GM19035 (cell line): Measurements from ENCODE around the gene STX11.

Experiments
- ATAC-seq: cut with Tn5 transposase; IDR thresholded peaks from one replicate; pipeline ENCODE4 v1.9.1; 2021; ENCODE audit not compliant: unreplicated experiment

Gene STX11

DNA sequence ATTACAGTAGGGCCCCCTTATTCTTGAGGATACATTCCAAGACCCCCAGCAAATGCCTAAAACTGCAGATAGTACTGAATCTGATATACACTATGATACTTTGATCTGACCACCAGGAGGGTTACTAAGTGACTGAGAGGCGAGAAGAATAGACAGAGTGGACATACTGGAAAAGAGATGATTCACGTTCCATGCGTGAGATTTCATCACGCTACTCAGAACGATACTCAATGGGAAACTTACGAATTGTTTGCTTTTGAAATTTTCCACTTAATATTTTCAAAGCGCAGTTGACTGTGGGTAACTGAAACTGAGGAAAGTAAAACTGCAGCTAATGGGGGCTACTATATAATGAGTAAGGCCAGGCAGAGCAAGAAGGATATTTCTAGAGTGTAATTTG, 60.8 kb downstream of the STX11 start:
- ATAC-seq, result no peak

DNA sequence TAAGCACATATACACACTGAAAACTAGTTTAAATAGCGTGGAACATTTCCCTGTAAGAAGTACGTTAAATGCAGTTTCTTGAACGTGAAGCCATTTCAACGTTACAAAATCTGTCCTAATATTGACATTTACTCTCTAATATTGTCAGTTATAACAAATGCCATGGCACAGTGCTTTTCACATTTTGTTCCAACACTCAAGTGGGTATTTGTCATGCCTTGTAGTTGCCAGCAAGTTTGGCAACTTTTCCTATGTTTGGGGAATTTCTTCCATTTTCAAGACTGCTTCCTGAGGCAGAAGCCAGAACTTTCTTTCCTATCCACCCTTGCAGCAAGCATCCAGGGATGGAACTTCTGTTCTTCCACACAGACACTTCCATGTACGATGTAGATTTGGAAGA, 63.0 kb downstream of the STX11 start:
- ATAC-seq, result no peak

DNA sequence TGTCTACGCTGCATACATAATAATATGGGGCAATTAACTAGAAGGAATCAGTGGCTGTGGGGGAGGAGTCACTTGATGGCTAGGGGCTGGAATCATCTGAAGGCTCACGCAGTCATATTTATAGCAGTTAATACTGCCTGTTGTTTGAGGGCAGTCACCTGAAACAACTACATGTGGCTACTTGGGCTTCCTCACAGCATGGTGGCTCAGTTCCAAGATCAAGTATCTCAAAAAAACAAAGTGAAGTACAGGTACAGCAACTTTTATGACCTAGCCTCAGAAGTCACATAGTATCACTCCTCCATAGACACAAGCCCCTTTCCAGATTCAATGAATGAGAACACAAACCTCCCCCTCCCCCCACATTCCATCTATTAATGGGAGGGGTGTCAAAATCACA, 63.7 kb downstream of the STX11 start:
- ATAC-seq, result no peak

DNA sequence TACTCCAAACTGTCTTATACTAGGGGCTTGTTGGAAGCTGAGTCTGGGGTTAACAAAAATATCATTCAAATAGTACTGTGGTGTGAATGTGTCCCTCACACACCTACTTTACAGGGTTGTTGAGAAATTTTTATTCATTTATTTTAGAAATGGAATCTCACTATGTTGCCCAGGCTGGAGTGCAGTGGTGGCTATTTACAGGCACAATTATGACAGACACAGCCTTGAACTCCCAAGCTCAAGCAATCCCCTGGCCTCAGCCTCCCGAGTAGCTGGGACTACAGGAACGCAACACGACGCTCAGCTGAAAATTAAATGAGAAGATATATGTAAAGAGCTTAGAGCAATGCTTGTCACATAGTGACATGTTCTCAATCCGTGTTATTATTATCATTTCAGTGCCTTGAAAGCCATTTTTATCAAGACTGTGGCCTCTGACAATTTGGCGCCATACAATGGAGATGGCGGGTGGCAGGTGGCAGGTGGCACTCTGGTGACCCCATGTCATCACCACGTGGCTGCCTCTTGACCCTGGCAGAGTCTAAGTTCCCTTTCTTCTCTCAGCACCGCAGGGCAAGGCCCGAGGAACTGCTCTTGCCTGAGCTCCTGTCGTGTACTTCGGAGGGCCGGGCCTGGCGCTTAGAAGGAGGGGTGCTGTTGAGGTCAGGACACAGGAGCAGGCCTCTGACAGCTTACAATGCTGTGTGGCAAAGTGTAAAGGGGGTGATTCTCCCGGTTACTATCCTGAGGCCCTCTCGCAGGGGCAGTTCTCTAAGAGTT, 64.5 kb downstream of the STX11 start:
- ATAC-seq, result no peak

DNA sequence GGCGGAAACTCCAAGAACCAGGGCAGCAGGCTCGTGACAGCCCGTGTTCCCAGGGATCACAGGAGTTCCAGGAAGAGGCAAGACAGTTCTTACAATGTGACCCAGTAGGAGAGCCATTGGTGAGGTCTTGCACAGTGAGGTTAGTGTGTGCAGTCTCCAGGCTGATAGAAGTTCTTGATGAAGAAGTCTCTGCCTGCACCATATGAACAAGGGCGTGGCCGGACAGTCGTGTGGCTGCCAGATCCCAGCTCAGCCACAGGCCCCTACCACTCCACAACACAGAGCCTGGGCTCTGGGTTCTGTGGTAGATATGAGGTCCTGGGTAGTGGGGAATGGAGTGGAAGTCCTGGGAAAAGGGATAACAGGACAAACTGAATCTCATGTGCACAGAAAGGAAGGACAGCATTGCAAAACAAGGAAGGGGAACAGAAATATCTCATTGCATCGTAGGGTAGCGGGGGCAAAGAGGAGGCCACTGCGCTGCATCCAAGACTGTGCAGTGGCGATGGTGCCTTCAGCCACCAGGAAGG, 65.2 kb downstream of the STX11 start:
- no peak for ATAC-seq

DNA sequence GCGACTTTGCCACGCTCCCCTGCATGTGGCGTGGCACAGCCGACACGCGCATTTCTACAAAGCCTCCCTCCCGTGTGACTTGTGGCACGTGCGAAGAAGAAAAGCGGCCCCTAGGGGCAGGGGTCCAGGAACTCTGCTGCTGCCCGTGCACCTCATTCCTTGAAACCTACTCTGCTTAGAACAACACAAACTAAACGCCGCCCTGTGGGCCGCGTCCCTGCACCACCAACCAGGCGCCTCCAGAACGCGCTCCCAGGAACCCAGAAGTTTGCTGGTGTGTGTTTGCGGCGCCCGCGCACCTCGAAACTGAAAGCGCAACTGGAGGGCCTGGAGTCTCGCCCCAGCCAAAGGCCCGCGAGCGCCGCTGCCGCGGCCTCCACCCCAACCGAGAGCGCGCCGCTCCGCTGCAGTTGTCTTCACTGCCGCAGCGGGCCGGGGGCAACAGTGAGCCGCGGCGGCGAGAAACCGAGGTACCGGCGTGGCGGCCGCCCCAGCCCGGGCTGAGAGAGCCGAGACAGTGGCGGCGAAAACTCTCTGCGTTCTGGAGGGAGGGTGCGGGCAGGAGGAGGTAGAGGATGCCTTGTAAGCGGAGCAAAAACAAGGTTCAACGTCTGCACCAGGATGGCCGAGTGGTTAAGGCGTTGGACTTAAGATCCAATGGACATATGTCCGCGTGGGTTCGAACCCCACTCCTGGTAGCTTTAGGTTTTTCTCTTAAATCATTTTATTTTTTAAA, 65.8 kb downstream of the STX11 start:
- peak; percentile 90 for ATAC-seq

DNA sequence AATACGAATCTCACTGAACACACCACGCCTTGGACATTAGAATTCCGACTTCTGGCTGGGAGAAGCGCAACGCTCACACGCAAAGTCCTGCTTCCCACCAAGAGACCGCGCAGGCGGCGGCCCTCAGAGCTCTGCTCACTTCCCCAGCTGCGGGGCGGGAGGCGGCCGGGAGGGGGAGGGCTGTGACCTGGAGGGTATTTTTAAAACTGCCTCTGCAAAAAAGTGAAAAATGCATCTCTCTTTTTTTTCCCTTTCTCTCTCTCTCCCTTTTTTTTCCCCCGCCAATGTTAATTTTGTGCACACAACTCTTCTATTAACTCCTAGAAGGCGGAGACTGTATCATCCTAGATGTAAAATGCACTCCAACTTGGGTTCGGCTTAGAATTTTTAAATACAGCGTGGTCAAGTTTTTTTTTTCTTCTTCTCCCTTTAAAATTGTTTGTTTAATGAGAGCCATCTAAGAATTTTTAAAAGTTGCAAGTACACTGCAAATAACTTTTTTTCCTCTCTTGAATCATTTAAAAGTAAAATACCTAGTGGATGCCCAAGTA, 66.4 kb downstream of the STX11 start:
- ATAC-seq, result peak; percentile 49

DNA sequence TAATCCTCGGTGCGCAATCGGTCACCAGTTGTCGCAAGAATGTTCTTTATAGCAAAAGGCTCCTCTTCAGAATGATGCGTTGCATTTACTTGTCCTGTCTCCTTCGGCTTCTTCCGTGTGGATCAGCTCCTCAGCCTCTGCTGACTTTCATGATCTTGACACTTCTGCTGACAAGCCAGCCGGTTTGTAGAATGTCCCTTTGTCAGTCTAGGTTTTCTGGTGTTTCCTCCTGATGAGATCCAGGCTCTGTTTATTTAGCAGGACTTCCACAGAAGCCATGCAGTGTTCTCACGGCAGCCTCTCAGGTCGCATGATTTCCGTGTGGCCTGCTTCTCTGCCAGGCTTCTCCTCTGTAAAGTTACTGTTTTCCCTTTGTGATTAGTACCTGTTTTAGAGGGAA, 66.9 kb downstream of the STX11 start:
- no peak for ATAC-seq

DNA sequence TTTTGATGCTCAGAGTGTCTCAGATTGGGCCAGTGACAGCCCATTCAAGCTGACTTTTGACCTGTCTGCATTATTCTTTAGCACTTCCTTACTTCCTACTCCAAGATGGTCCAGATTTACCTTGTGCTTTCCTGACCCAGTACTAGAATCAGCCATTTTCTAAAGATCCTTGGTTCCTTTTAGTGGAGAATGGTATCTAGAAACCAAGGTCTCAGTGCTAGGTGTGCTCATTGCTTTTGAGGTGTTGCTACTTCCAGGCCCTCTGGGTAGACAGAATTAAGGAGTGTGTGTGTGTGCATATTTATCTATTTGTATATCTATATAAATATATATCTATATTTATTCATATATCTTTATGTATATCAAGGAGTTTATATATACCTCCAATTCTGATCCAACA, 67.5 kb downstream of the STX11 start:
- no peak for ATAC-seq

DNA sequence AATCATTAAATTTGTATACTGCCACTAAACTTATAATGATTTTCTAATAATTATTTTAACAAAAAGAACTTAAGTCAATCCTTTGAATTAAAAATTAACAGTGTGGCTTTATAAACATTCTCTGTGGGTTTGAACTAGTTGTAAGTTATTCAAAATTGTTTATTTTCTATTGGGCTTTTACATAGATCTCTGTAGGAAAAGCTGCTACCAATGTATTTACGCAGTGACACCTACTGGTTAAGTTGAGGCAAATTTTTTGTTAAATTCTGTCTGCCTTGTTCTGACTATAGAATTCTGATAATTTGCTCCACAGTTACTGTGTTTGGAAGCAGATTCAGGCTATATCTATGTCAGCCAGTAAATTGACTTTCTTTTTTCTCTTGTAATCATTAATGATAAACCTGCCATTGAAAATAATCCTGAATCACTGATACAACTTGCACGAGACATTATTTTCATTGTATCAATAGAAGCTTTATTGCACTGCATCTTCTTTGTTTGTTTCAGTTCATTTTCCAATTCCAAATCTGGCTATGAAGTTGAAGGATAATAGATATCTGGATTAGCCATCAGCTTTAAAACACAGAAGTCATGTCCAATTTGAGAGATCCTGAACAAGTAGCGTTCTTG, 68.9 kb downstream of the STX11 start:
- ATAC-seq, result no peak

DNA sequence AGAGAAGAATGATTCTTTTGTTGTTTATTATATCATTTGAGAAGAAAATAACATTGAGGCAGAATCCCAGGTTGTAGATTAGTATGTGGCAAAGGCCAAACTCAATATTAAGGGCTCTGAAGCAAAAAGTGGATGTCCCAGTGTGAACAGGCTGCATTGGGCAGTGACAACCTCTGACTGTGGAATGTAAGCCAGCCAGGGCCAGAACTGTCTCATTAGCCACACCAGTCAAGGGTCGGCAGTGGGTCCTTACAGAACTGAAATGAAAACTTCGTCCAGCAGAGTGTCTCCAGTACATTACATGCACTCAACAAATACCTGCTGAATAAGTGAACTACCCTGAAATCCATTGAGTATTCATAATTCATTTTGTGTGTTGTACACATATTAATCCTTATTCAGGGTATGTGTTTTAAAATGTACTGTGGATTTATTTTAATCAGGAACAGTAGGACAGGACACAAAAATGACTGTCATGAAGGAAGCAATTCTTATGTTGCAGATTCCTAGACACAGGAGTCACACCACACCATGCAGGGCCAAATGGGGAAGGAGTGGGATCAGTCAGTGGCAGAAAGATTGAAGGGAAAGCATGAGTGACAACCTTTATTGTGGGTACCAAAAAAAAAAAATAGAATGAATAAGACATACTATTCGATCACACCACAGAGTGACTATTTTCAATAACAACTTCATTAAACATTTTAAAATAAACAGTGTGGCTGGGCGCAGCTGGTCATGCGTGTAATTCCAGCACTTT, 69.9 kb downstream of the STX11 start:
- no peak for ATAC-seq

DNA sequence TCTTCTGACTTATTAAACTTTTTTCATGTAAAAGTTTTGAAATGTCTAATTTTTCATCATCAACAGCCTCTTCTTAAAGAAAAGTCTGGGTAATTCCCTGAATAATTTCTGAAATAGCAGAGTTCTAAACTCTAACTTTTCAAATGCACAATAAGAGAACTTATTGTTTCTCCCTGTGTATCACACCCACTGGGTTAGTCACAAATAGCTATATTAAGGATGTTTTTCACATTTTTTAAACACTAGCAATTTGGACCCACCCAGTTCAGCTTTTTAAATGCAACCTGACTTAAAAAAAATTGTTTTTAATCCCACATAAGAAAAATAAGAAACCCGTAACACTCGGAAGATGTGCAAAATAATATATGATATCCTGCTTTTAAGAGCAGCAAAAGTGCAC, 73.4 kb downstream of the STX11 start:
- ATAC-seq, result no peak

DNA sequence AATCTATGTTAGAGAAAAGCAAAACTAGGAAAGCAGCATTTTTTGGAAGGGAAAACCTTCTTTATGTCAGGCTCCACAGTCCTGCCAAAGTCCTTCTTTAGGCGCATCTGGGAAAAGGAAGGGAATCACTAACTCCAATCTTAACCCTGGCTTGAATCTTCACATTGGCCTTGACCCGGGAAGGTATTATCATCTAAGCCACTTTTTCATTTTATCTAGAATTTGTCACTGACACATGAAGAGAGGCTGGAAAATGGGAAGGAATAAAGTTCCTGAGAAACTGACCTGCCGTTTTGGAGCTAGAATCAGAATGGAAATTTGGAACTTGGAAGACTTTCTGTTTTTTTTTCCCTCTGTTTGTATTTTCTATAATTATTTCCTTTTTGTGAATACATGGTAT, 81.4 kb downstream of the STX11 start:
- no peak for ATAC-seq

DNA sequence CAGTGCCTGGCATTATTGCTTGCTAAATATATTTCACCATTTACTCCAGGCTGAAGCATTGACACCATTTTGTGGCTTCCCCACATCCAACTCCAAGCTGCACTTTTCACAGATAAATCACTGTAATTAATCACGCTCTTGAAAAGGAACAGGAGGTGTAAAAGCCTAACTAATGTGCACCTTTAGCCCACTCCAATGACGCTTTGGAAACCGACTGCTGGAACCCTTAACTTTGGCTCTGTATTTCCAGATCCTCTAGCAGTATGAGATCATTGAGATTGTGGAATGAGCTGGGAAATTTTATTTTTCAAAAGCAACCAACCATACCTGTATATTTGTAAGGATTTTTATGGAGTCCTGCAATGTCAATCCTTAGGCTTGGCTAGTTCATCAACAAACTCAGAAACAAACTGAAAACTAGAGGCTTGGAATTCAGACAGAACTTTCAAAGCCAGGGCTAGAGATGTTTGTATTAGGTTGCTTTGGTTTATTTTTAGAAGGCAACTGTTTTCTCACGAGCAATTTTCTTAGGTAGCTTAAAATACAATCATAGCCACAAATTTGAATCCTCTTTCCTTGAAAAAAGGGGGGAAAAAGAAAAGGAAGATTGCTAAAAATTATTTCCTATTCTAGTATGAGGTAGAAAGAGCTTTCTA, 82.0 kb downstream of the STX11 start:
- no peak for ATAC-seq

DNA sequence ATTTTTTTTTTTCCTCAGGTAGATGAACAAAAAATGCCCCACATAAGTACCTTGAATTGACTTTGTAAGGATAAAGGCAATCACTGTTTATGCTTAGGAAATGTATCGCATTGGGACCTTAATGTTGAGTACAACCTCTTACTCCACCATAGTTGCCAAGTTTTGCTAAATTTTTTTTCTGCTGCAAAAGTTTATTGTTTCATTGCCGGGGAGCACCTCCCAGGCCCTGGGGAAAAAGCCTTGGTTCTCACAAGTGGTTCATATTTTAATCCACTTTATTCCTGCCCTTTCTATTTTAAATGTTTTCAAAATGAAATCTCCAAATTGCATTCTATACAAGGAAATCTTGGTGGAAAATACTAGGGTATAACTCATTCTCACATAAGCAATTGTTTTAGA, 82.5 kb downstream of the STX11 start:
- ATAC-seq, result no peak

DNA sequence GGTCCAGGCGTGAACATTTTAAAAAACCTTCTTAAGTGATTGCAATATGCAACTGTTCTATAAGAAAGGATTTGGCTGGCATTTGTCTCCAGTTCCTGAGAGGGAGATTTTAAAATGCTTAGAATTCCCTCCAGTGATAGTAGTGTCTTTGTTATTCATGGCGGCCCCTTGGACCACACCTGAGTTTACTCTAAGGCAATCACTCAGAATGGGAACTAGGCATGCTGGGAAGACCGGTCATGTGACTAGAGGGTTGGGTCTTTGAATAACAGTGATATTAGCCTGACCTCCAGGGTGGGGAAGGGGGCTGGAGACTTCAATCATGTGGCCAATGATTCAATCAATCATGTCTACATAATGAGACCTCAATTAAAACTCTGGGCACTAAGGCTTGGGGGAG, 84.1 kb downstream of the STX11 start:
- no peak for ATAC-seq

DNA sequence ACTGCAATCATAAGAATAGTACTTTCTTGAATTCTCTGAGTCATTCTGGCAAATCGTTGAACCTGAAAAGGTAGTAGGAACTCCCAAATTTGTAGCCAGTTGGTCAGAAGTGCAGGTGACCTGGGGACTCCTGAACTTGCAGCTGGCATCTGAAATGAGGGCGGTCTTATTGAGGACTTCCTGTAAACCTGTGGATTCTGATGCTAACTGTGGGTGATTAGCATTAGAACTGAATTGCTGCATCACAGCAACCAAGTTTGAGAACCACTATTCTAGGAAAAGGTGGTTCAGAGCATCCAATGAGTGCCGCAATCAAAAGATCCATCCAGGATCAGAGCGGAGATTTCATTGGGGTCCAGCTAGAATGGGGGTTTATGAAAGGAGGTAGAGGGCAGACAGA, 84.6 kb downstream of the STX11 start:
- no peak for ATAC-seq
